Left lung (tissue), 10 donors: ENCODE results near the gene HNRNPAB. TPM values are rescaled to one million over a fixed set of nuclear protein-coding genes. Genes with fewer than 3 reads are reported as not detected.

ENCODE experiments used
- ATAC-seq: fragments of 200-7000 bp; cut with Tn5 transposase; one replicate; pipeline ENCODE4 v1.9.1; 2020; ENCODE audit warnings: moderate library complexity
- DNase-seq, 4 donors: peaks; one replicate each; pipeline ENCODE4 v3.0.0-alpha.2; 2013 to 2020
- H3K27ac ChIP-seq, 2 donors: fragments of 200-600 bp; sonication (generic) in 1 of 2; one replicate each; pipeline versions ENCODE4 v1.5.0 to v1.8.0; 2020 to 2021
- H3K27me3 ChIP-seq, 2 donors: fragments of 200-600 bp; sonication (generic) in 1 of 2; one replicate each; pipeline versions ENCODE4 v1.5.0 to v1.8.0; 2020 to 2021
- H3K36me3 ChIP-seq, 2 donors: fragments of 200-600 bp; sonication (generic) in 1 of 2; one replicate each; pipeline versions ENCODE4 v1.5.0 to v1.8.0; 2020 to 2021
- H3K4me1 ChIP-seq, 2 donors: fragments of 200-600 bp; one replicate each; pipeline ENCODE4 v1.8.0; 2021
- H3K4me3 ChIP-seq, 2 donors: fragments of 200-600 bp; sonication (generic) in 1 of 2; one replicate each; pipeline versions ENCODE4 v1.5.0 to v1.8.0; 2020 to 2021; ENCODE audit warnings: mild to moderate bottlenecking in 1 of 2
- H3K9me3 ChIP-seq, 2 donors: fragments of 200-600 bp; sonication (generic) in 1 of 2; one replicate each; pipeline versions ENCODE4 v1.5.0 to v1.8.0; 2020 to 2021
- intact Hi-C, 2 donors: fragments of 100-400 bp; cut with DNase I; formaldehyde crosslinking; loops; one replicate each; pipeline versions ENCODE4 v1.11.2 to v1.14.2; 2022
- polyA plus RNA-seq, 6 donors: library from polyadenylated mRNA; unstranded; fragments of 120-200 nt; gene quantifications; one replicate each; pipeline ENCODE4 v1.2.1, GENCODE V29; 2013; ENCODE audit not compliant: insufficient read length in 6 of 6
- total RNA-seq, 2 donors: library from RNA; stranded (reverse); fragmentation: NEBNext Ultra II Directional; extraction: Animal tissue kit (Norgen Biotek cat#: 25700); gene quantifications; one replicate each; pipeline ENCODE4 v1.2.1, GENCODE V29; 2021
- TF ChIP-seq, protein P1 (sequence below), 2 donors: fragments of 200-600 bp; sonication (generic) in 1 of 2; IDR thresholded peaks; one replicate each; pipeline versions ENCODE4 v1.5.0 to v1.8.0; 2021; ENCODE audit warnings: antibody characterized with exemption in 2 of 2
- donor health status: DM: no; HTN: yes; CAD: no.
- donor health status: DM: no; HTN: no; CAD: no.

The HNRNPAB gene
- total and polyA plus RNA-seq, 8 donors = 113 to 178 (median 127) TPM

DNA sequence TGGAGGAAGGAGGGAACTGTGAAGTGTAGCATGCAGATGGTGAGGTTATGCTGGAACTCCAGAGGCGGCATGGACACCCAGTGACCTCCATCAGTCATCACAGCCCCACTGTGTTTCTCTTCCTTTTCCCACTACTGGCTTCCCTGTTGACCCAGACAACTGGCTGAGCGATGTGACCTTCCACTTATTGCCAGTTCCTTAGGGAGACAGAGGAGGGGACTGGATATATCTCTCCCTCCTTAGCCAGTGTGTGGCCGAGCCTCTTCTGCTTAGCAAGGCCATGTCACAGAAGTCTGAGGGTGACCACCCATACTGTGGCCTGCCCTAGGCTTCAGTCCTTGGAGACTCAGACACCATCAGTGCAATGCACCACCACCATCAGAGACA is 31.2 kb downstream of the HNRNPAB start:
- TF ChIP-seq, protein P1, sequence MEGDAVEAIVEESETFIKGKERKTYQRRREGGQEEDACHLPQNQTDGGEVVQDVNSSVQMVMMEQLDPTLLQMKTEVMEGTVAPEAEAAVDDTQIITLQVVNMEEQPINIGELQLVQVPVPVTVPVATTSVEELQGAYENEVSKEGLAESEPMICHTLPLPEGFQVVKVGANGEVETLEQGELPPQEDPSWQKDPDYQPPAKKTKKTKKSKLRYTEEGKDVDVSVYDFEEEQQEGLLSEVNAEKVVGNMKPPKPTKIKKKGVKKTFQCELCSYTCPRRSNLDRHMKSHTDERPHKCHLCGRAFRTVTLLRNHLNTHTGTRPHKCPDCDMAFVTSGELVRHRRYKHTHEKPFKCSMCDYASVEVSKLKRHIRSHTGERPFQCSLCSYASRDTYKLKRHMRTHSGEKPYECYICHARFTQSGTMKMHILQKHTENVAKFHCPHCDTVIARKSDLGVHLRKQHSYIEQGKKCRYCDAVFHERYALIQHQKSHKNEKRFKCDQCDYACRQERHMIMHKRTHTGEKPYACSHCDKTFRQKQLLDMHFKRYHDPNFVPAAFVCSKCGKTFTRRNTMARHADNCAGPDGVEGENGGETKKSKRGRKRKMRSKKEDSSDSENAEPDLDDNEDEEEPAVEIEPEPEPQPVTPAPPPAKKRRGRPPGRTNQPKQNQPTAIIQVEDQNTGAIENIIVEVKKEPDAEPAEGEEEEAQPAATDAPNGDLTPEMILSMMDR (IDR thresholded peaks at IDR 0.05) = no peak
- Histone ChIP-seq H3K36me3 (peaks cover 0 to 8% of the 10 kb centered on the region in 2 donors), H3K27ac (no peak overlapping the region), H3K4me1 (peaks cover 40 to 93% of the 10 kb centered on the region in 2 donors), H3K9me3 (no peaks in the 10 kb centered on the region), H3K27me3 (no peaks in the 10 kb centered on the region), H3K4me3 (no peak overlapping the region)
- intact Hi-C loops = no loop called here
- no peak for ATAC-seq
- peak in 1 of 4 donors; percentile 2 for DNase-seq

DNA sequence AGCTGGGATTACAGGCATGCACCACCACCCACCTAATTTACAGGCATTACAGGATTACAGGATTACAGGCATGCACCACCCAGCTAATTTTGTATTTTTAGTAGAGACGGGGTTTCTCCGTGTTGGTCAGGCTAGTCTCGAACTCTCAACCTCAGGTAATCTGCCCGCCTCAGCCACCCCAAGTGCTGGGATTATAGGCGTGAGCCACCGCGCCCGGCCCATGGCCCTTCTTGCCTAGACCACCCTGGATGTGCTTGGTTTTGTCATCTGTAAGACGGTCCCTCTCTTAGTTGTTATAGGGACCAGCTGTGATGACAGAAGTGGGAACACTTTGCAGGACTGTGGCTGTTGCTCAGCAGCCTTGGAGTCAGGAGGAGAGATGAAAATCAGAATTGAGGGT is 31.8 kb downstream of the HNRNPAB start:
- no peak overlapping the region for H3K4me3 ChIP-seq
- no peaks in the 10 kb centered on the region for H3K9me3 ChIP-seq
- intact Hi-C loops = no loop called here
- H3K36me3 ChIP-seq = peaks cover 0 to 3% of the 10 kb centered on the region in 2 donors
- TF ChIP-seq, protein P1 (IDR thresholded peaks at IDR 0.05) = no peak
- H3K27ac ChIP-seq = peak overlapping the region in 1 of 2 donors; percentile 95
- ATAC-seq (no peak), DNase-seq (peak in 1 of 4 donors; percentile 43)
- no peaks in the 10 kb centered on the region for H3K27me3 ChIP-seq
- H3K4me1 ChIP-seq = peaks cover 38 to 93% of the 10 kb centered on the region in 2 donors

DNA sequence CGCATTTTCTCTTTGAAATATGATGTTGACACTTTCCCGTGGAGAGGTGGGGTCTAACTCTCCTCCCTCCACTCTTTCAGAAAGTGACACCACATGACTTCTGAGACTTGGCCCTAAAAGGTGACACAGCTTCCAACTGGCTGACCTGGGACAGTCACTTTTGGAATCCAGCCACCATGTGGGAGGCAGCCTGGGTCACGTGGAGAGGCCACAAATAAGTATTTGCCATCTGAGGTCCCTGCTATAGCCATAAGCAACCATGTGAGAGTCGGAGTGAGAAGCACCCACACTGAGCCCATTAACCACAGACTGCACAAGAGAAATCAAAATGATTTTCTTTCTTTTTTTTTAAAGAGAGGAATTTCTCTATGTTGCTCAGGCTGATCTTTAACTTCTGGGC is 32.3 kb downstream of the HNRNPAB start:
- intact Hi-C loops = no loop called here
- TF ChIP-seq, protein P1 (IDR thresholded peaks at IDR 0.05) = no peak
- ATAC-seq = peak; percentile 9

DNA sequence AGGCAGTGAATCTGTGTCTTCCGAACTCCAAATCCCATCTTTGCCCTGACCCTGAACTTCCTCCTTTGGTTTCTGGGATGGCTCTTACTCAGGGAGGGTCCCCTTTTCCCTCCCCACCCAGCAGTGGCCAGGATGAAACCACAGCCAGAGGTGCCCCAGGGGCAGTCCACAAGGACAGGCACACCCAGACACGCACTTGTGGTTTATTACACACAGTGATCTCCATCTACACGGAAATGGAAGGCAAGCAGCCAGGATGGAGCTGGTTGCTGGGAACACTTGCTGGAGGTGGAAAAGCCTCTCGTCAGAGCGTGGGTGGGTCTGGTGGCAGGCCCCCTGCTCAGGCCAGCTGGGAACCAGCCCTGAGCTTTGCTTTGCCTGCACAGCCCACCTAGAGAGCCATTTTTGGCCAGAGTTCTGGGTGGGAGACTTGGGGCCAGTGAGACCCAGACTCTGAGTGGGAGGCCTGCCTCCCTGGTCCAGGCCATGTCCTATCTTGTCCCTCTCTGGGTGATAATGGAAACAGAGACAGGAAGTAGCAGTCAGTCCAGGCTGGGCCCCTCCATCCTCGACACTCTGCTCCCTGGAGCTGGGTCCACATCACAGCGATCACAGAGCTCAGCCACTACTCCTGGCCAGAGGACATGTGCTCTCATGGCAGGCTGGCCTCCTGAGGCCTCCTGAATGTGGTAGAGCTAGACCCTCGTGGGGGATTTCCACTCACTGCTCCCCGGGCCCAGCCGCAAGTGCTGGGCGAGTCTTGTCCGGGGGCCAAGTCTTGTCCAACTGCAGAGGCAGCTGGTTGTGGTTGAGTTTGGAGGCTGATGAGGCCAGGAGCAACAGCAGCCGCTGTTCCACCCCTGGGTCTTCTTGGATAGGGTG is 33.3 kb downstream of the HNRNPAB start:
- H3K27ac ChIP-seq = peak overlapping the region in 1 of 2 donors; percentile 95
- H3K9me3 ChIP-seq = no peaks in the 10 kb centered on the region
- no peaks in the 10 kb centered on the region for H3K36me3 ChIP-seq
- ATAC-seq = no peak
- TF ChIP-seq, protein P1 (IDR thresholded peaks at IDR 0.05) = no peak
- DNase-seq = peak in 1 of 4 donors; percentile 58
- intact Hi-C loops = no loop called here
- no peak overlapping the region for H3K4me3 ChIP-seq
- peaks cover 29 to 95% of the 10 kb centered on the region in 2 donors for H3K4me1 ChIP-seq
- no peaks in the 10 kb centered on the region for H3K27me3 ChIP-seq

More for the DNA sequence above, 32.3 kb downstream of the HNRNPAB start:
- H3K27me3 ChIP-seq = no peaks in the 10 kb centered on the region
- peak overlapping the region in 1 of 2 donors; percentile 95 for H3K27ac ChIP-seq
- H3K9me3 ChIP-seq = no peaks in the 10 kb centered on the region
- no peak overlapping the region for H3K4me3 ChIP-seq
- peak in 3 of 4 donors; percentile 45 to 71 (median 69) for DNase-seq
- peaks cover 32 to 93% of the 10 kb centered on the region in 2 donors for H3K4me1 ChIP-seq
- no peaks in the 10 kb centered on the region for H3K36me3 ChIP-seq

DNA sequence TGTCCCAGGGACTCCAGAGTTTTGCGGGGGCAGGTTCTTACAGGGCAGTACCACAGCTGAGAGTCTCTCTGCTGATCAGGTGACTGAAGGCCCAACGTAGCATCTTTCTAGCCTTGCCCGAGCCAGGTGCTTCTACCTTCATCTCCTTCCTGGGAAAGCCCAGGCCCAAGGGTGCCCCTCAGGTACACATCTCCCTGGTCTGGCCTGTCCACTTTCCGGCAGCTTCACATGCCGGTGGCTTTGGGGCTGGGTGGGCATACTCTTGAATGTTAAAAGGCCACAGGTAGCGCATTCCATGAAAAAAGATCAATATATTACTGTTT is 33.9 kb downstream of the HNRNPAB start:
- Histone ChIP-seq H3K27me3 (no peaks in the 10 kb centered on the region), H3K27ac (peak overlapping the region in 1 of 2 donors; percentile 95), H3K4me1 (peaks cover 24 to 89% of the 10 kb centered on the region in 2 donors), H3K4me3 (no peak overlapping the region), H3K36me3 (no peaks in the 10 kb centered on the region), H3K9me3 (no peaks in the 10 kb centered on the region)
- ATAC-seq = no peak
- intact Hi-C loops = no loop called here
- DNase-seq = peak in 1 of 4 donors; percentile 10
- TF ChIP-seq, protein P1 (IDR thresholded peaks at IDR 0.05) = no peak
